Activated CD8-positive, alpha-beta memory T cell treated with anti-CD3 and anti-CD28 coated beads for 36 hours (primary cell): ENCODE data around the gene CACNA1H. TPM values are rescaled to one million over a fixed set of nuclear protein-coding genes. Genes with fewer than 3 reads are reported as not detected.
"Not testable (repeated sequence)": the region's sequence is repeated elsewhere in the genome, so short reads cannot be mapped to it uniquely, and the experiment has no call there.

Experiments
- CTCF ChIA-PET: fragments of 350-600 bp; sonication (Branson Sonifier 250); formaldehyde crosslinking; loops from one replicate; lab custom pipeline; 2021; ENCODE audit warnings: antibody characterized with exemption; lab: Charles Lee
- POLR2A ChIA-PET: fragments of 350-600 bp; sonication (Branson Sonifier 250); formaldehyde crosslinking; loops from one replicate; lab custom pipeline; 2021; ENCODE audit warnings: antibody characterized with exemption; lab: Charles Lee
- total RNA-seq, 2 experiments: library from RNA; stranded (reverse); gene quantifications; one replicate each; pipeline ENCODE4 v1.2.3, GENCODE V29; 2021

CACNA1H gene
- total RNA-seq, 2 experiments from 2014 or later, result 0.44 to 0.63 TPM

GRCh38 chr16:1217526-1217925 lies 64.6 kb downstream of the CACNA1H start:
- ChIA-PET CTCF (no interaction called here), POLR2A (no interaction called here)

GRCh38 chr16:1218061-1218929 lies 65.4 kb downstream of the CACNA1H start:
- POLR2A ChIA-PET, result no interaction called here
- CTCF ChIA-PET, result no interaction called here

GRCh38 chr16:1218930-1219611 lies 66.2 kb downstream of the CACNA1H start:
- CTCF ChIA-PET, result no interaction called here
- POLR2A ChIA-PET, result no interaction called here

GRCh38 chr16:1220098-1220728 lies 67.3 kb downstream of the CACNA1H start:
- ChIA-PET CTCF (no interaction called here), POLR2A (no interaction called here)

- POLR2A ChIA-PET, result no interaction called here
- CTCF ChIA-PET, result no interaction called here
Observed at GRCh38 chr16:1220841-1221627, 68.1 kb downstream of the CACNA1H start.

GRCh38 chr16:1221628-1222552 lies 69.0 kb downstream of the CACNA1H start:
- CTCF ChIA-PET, result no interaction called here
- POLR2A ChIA-PET, result no interaction called here

- ChIA-PET POLR2A (no interaction called here), CTCF (no interaction called here)
Observed at GRCh38 chr16:1222553-1223354, 69.8 kb downstream of the CACNA1H start.

GRCh38 chr16:1223355-1224214 lies 70.7 kb downstream of the CACNA1H start:
- POLR2A ChIA-PET, result no interaction called here
- CTCF ChIA-PET, result no interaction called here

- POLR2A ChIA-PET, result no interaction called here
- CTCF ChIA-PET, result interaction anchor here (0.6 kb wide), 1 partner anchor 22 kb away, joined by 3 read pairs; no protein-coding TSS in a partner anchor
Observed at GRCh38 chr16:1224558-1224957, 71.7 kb downstream of the CACNA1H start.

- ChIA-PET CTCF (interaction anchor here (0.6 kb wide), 1 partner anchor 22 kb away, joined by 3 read pairs; no protein-coding TSS in a partner anchor), POLR2A (no interaction called here)
Observed at GRCh38 chr16:1225051-1225451, 72.1 kb downstream of the CACNA1H start, which contains the start of gene TPSG1. Gene TPSG1 (minus strand): TSS chr16:1225268. CDS start chr16:1225252, 16 bp downstream.

- CTCF ChIA-PET, POLR2A ChIA-PET: not testable (repeated sequence)
Observed at GRCh38 chr16:1225728-1226311, 72.9 kb downstream of the CACNA1H start.

GRCh38 chr16:1226692-1227091 lies 73.8 kb downstream of the CACNA1H start:
- CTCF ChIA-PET, POLR2A ChIA-PET: not testable (repeated sequence)

- POLR2A ChIA-PET, CTCF ChIA-PET: not testable (repeated sequence)
Observed at GRCh38 chr16:1228227-1228626, 75.3 kb downstream of the CACNA1H start.

- CTCF ChIA-PET, POLR2A ChIA-PET: not testable (repeated sequence)
Observed at GRCh38 chr16:1229476-1229875, 76.6 kb downstream of the CACNA1H start.

GRCh38 chr16:1230084-1230470 lies 77.2 kb downstream of the CACNA1H start, which contains the start of gene TPSB2:
Gene TPSB2 (minus strand): TSS chr16:1230184. CDS start chr16:1229951, 233 bp downstream.
- CTCF ChIA-PET, POLR2A ChIA-PET: not testable (repeated sequence)
